HG03097 (cell line): ENCODE results near the gene OFD1.
"Not testable (repeated sequence)": the region's sequence is repeated elsewhere in the genome, so short reads cannot be mapped to it uniquely, and the experiment has no call there.

Source experiments
- ATAC-seq: cut with Tn5 transposase; IDR thresholded peaks from one replicate; pipeline ENCODE4 v1.9.1; 2021; ENCODE audit not compliant: unreplicated experiment, low FRiP score

The OFD1 gene

GRCh38 chrX:13702111-13702789 lies 32.3 kb upstream of the OFD1 start:
- ATAC-seq = no peak

- ATAC-seq = no peak
Observed at GRCh38 chrX:13703135-13703534, 31.4 kb upstream of the OFD1 start.

GRCh38 chrX:13703589-13703988 lies 31.0 kb upstream of the OFD1 start:
- ATAC-seq = no peak

GRCh38 chrX:13711141-13711540 lies 23.4 kb upstream of the OFD1 start:
- ATAC-seq = no peak

- ATAC-seq = no peak
Observed at GRCh38 chrX:13716455-13716854, 18.1 kb upstream of the OFD1 start.

GRCh38 chrX:13716905-13717304 lies 17.6 kb upstream of the OFD1 start:
- no peak for ATAC-seq

GRCh38 chrX:13717700-13718472 lies 16.7 kb upstream of the OFD1 start:
- no peak for ATAC-seq

GRCh38 chrX:13719192-13719856 lies 15.2 kb upstream of the OFD1 start:
- ATAC-seq = no peak

- ATAC-seq = no peak
Observed at GRCh38 chrX:13721371-13721770, 13.2 kb upstream of the OFD1 start.

- ATAC-seq = no peak
Observed at GRCh38 chrX:13721819-13722519, 12.6 kb upstream of the OFD1 start.

- ATAC-seq = not testable (repeated sequence)
Observed at GRCh38 chrX:13724878-13725277, 9.7 kb upstream of the OFD1 start.

GRCh38 chrX:13726583-13726982 lies 8.0 kb upstream of the OFD1 start:
- not testable (repeated sequence) for ATAC-seq

- not testable (repeated sequence) for ATAC-seq
Observed at GRCh38 chrX:13730523-13730922, 4.0 kb upstream of the OFD1 start.

- no peak for ATAC-seq
Observed at GRCh38 chrX:13732246-13733067, 2.1 kb upstream of the OFD1 start.

GRCh38 chrX:13733506-13733905 lies 1.0 kb upstream of the OFD1 start:
- no peak for ATAC-seq

- ATAC-seq = no peak
Observed at GRCh38 chrX:13741695-13742094, 7.1 kb downstream of the OFD1 start.

- peak; percentile 89 for ATAC-seq
Observed at GRCh38 chrX:13742397-13743176, 8.0 kb downstream of the OFD1 start.

GRCh38 chrX:13747836-13748235 lies 13.3 kb downstream of the OFD1 start:
- ATAC-seq = no peak

GRCh38 chrX:13748486-13748885 lies 13.9 kb downstream of the OFD1 start:
- ATAC-seq = no peak
